Endothelial cell of umbilical vein (primary cell): Measurements from ENCODE around the gene LIPE. TPM values are rescaled to one million over a fixed set of nuclear protein-coding genes. Genes with fewer than 3 reads are reported as not detected.
"Not testable (repeated sequence)": the region's sequence is repeated elsewhere in the genome, so short reads cannot be mapped to it uniquely, and the experiment has no call there.

ENCODE experiments used
- BruUV-seq: library from RNA; stranded (reverse); fragments of 400-500 nt; replicated peaks from 2 replicates; lab custom pipeline; 2021; lab: Mats Ljungman, UMichigan
- CTCF ChIA-PET: fragments of 300-600, 350-600 bp; sonication (Branson Sonifier 250); formaldehyde crosslinking; loops from one replicate; lab custom pipeline; 2021; ENCODE audit warnings: antibody characterized with exemption, inconsistent platforms; lab: Charles Lee
- POLR2A ChIA-PET: fragments of 300-600, 350-600 bp; sonication (Branson Sonifier 250); formaldehyde crosslinking; loops from one replicate; lab custom pipeline; 2021; ENCODE audit warnings: antibody characterized with exemption, inconsistent platforms; lab: Charles Lee
- DNase-seq: peaks from one replicate; pipeline ENCODE4 v3.0.0-alpha.2; 2011; ENCODE audit warnings: low read depth, low spot score
- FAIRE-seq: peaks from 2 replicates; lab custom pipeline; 2011; peaks lifted over from hg19 to GRCh38; lab: Jason Lieb, UNC
- H2AFZ ChIP-seq: 2 replicates; pipeline ENCODE4 v1.6.0; 2012; ENCODE audit warnings: low read depth, low read length, control low read depth, inconsistent platforms
- H3K27ac ChIP-seq: 2 replicates; pipeline ENCODE4 v1.5.1; 2011; ENCODE audit warnings: low read depth, mild to moderate bottlenecking, control low read depth, low read length, moderate library complexity; ENCODE audit not compliant: insufficient read depth
- H3K27me3 ChIP-seq, 2 experiments: 2 replicates each; pipeline versions ENCODE4 v1.6.0 to v1.6.1; 2011; ENCODE audit warnings: low read length in 2 of 2, mixed read lengths in 1 of 2; ENCODE audit not compliant: control insufficient read depth in 2 of 2, insufficient read depth in 2 of 2
- H3K36me3 ChIP-seq, 2 experiments: 2 replicates in 1 of 2; 3 replicates in 1 of 2; pipeline ENCODE4 v1.5.1; 2011; ENCODE audit warnings: low read length in 2 of 2, mild to moderate bottlenecking in 1 of 2, moderate library complexity in 1 of 2; ENCODE audit not compliant: control insufficient read depth in 2 of 2, insufficient read depth in 2 of 2; ENCODE audit errors: extremely low read depth in 1 of 2
- H3K4me1 ChIP-seq: 3 replicates; pipeline ENCODE4 v1.5.1; 2011; ENCODE audit warnings: mild to moderate bottlenecking, low read length; ENCODE audit not compliant: control insufficient read depth, insufficient read depth; ENCODE audit errors: extremely low read depth
- H3K4me2 ChIP-seq: 2 replicates; pipeline ENCODE4 v1.6.1; 2011; ENCODE audit warnings: low read length, control low read depth, mixed read lengths; ENCODE audit not compliant: insufficient read depth
- H3K4me3 ChIP-seq, 3 experiments: fragments of 200-600 bp in 1 of 3; sonication (generic), shearing (Covaris generic) in 1 of 3; replicated peaks in 1 of 3; 2 replicates each; pipeline ENCODE4 v1.5.1; 2011 to 2016; ENCODE audit warnings: control low read depth in 3 of 3, low read length in 3 of 3, mild to moderate bottlenecking in 2 of 3, inconsistent platforms in 1 of 3, low read depth in 1 of 3, moderate library complexity in 1 of 3; ENCODE audit not compliant: insufficient read depth in 1 of 3
- H3K79me2 ChIP-seq: 2 replicates; pipeline ENCODE4 v1.6.0; 2012; ENCODE audit warnings: low read length, inconsistent platforms; ENCODE audit not compliant: control insufficient read depth, insufficient read depth
- H3K9ac ChIP-seq: replicated peaks from 2 replicates; pipeline ENCODE3; 2011; ENCODE audit warnings: low read length, control low read depth; ENCODE audit not compliant: insufficient read depth; ENCODE audit errors: extremely low read depth
- H3K9me1 ChIP-seq: replicated peaks from 3 replicates; pipeline ENCODE4 v1.6.0; 2011; ENCODE audit warnings: mild to moderate bottlenecking, low read length; ENCODE audit not compliant: control insufficient read depth, insufficient read depth; ENCODE audit errors: extremely low read depth
- H3K9me3 ChIP-seq: replicated peaks from 2 replicates; pipeline ENCODE4 v1.5.1; 2012; ENCODE audit warnings: low read length, inconsistent platforms; ENCODE audit not compliant: control insufficient read depth, insufficient read depth
- H4K20me1 ChIP-seq: replicated peaks from 2 replicates; pipeline ENCODE3; 2011; ENCODE audit warnings: mild to moderate bottlenecking, low read length; ENCODE audit not compliant: control insufficient read depth, insufficient read depth; ENCODE audit errors: extremely low read depth
- CTCF ChIP-seq, 2 donors: IDR thresholded peaks; 1 replicate in 1 of 2; 2 replicates in 1 of 2; pipeline ENCODE4 v1.5.1; 2011; ENCODE audit warnings: low read length in 2 of 2, mild to moderate bottlenecking in 2 of 2, moderate library complexity in 2 of 2, control low read depth in 1 of 2, inconsistent platforms in 1 of 2, low read depth in 1 of 2; ENCODE audit not compliant: insufficient read depth in 1 of 2; ENCODE audit errors: extremely low read depth in 1 of 2
- EZH2 ChIP-seq: IDR thresholded peaks from 2 replicates; pipeline ENCODE4 v1.6.1; 2012; ENCODE audit warnings: borderline replicate concordance, low read depth, mild to moderate bottlenecking, moderate library complexity, low read length, inconsistent platforms; ENCODE audit not compliant: severe bottlenecking
- FOS ChIP-seq: IDR thresholded peaks from 2 replicates; pipeline ENCODE4 v1.6.1; 2011; ENCODE audit warnings: mild to moderate bottlenecking, low read length, moderate library complexity, borderline replicate concordance; ENCODE audit not compliant: insufficient read depth
- GATA2 ChIP-seq: IDR thresholded peaks from 2 replicates; pipeline ENCODE4 v1.7.0; 2011; ENCODE audit warnings: low read depth, mild to moderate bottlenecking, moderate library complexity, mixed read lengths, low read length; ENCODE audit not compliant: insufficient read length, insufficient read depth
- JUN ChIP-seq: IDR thresholded peaks from 2 replicates; pipeline ENCODE4 v1.6.1; 2011; ENCODE audit warnings: borderline replicate concordance, low read depth; ENCODE audit not compliant: insufficient read length, insufficient read depth
- MAX ChIP-seq: IDR thresholded peaks from 2 replicates; pipeline ENCODE4 v1.6.1; 2011; ENCODE audit not compliant: insufficient read depth, insufficient read length
- MYC ChIP-seq: IDR thresholded peaks from one replicate; pipeline ENCODE4 v1.6.1; 2011; ENCODE audit warnings: mild to moderate bottlenecking, low read depth, low read length
- POLR2A ChIP-seq: IDR thresholded peaks from 2 replicates; pipeline ENCODE4 v1.6.1; 2012; ENCODE audit warnings: low read depth, mild to moderate bottlenecking, control low read depth, low read length
- POLR2AphosphoS5 ChIP-seq: IDR thresholded peaks from 2 replicates; pipeline ENCODE4 v1.6.1; 2012; ENCODE audit warnings: low read depth, mild to moderate bottlenecking, control low read depth, low read length, moderate library complexity; ENCODE audit not compliant: insufficient read depth
- dilution Hi-C: fragments of 300-500 bp; cut with MboI; formaldehyde crosslinking; loops from one replicate; pipeline ENCODE4 v1.15.0; 2019; ENCODE audit warnings: low sequenced_read_pairs; ENCODE audit not compliant: extremely low pct_ligation_motif_present
- intact Hi-C: fragments of 100-400 bp; cut with micrococcal nuclease; formaldehyde crosslinking; loops from one replicate; pipeline ENCODE4 v1.10.0; 2022
- polyA plus RNA-seq, 4 experiments: library from polyadenylated mRNA; depleted of rRNA in 3 of 4; stranded (reverse) in 3 of 4; unstranded in 1 of 4; fragments of >200 nt; gene quantifications; 2 replicates each; pipeline versions ENCODE4 v1.2.1 to v1.2.3, GENCODE V29; 2011 to 2012; ENCODE audit warnings: missing spikeins in 1 of 4
- total RNA-seq: library from RNA; stranded (reverse); gene quantifications from 2 replicates; pipeline ENCODE4 v1.2.3, GENCODE V29; 2021

Gene LIPE
- total and polyA plus RNA-seq, 2 donors (not counting 3 experiments of a cell fraction or from before 2014, with no cell fraction given), result 3.8 to 13.5 TPM

- ChIA-PET CTCF (interaction anchor here (0.8 to 1.3 kb wide), 4 partner anchors 10 to 31 kb away, joined by 3 to 4 read pairs (median 3); no protein-coding TSS in a partner anchor), POLR2A (no interaction called here)
- BruUV-seq, result no TSS peak
- H3K27me3 ChIP-seq, result peaks cover 0 to 3% of the 10 kb centered on the region in 2 experiments
- H3K4me3 ChIP-seq, result no peak overlapping the region
- DNase-seq (no peak), FAIRE-seq (no peak)
- H4K20me1 ChIP-seq, result no peaks in the 10 kb centered on the region
- intact Hi-C loops (no loop called here), dilution Hi-C loops (no loop called here)
- H3K9ac ChIP-seq, result no peak overlapping the region
- no peaks in the 10 kb centered on the region for H3K36me3 ChIP-seq
- TF ChIP-seq EZH2, result no peak
- TF ChIP-seq JUN, result no peak
- TF ChIP-seq POLR2A, result no peak
- no peak for TF ChIP-seq POLR2AphosphoS5
- no peak for TF ChIP-seq GATA2
- no peak for TF ChIP-seq CTCF (IDR thresholded peaks at IDR 0.05; ENCODE audit: extremely low read depth in 1 of 2, insufficient read depth in 1 of 2, low read depth in 1 of 2, low read length in 2 of 2)
- TF ChIP-seq MYC, result no peak
- no peak for TF ChIP-seq MAX
- TF ChIP-seq FOS, result no peak
- H3K27ac ChIP-seq, result no peak overlapping the region
- no peaks in the 10 kb centered on the region for H3K9me1 ChIP-seq
- H3K9me3 ChIP-seq, result no peaks in the 10 kb centered on the region
- H2AFZ ChIP-seq, result no peak overlapping the region
- H3K4me2 ChIP-seq, result no peak overlapping the region
- H3K79me2 ChIP-seq, result no peaks in the 10 kb centered on the region
- no peaks in the 10 kb centered on the region for H3K4me1 ChIP-seq
These were observed 34.6 kb upstream of the LIPE start for GRCh38 chr19:42461700-42462324.

- H3K9me1 ChIP-seq, H3K4me3 ChIP-seq, FAIRE-seq, H3K27ac ChIP-seq, H3K36me3 ChIP-seq, H3K27me3 ChIP-seq, dilution Hi-C loops, BruUV-seq, H3K4me1 ChIP-seq, H3K9me3 ChIP-seq, H3K9ac ChIP-seq, H3K79me2 ChIP-seq, DNase-seq, intact Hi-C loops, H3K4me2 ChIP-seq, POLR2A ChIA-PET, H4K20me1 ChIP-seq, H2AFZ ChIP-seq: not testable (repeated sequence)
- CTCF ChIA-PET, result interaction anchor here (0.8 to 1.3 kb wide), 2 partner anchors 11 to 23 kb away, joined by 3 to 4 read pairs; no protein-coding TSS in a partner anchor
These were observed 34.0 kb upstream of the LIPE start for GRCh38 chr19:42461231-42461630.
